SH-SY5Y (cell line): ENCODE data around the gene TSSC4.

ENCODE experiments used
- GATA2 ChIP-seq: IDR thresholded peaks from 2 replicates; pipeline ENCODE4 v1.6.1; 2011; ENCODE audit warnings: mild to moderate bottlenecking, low read depth, low read length
- GATA3 ChIP-seq: IDR thresholded peaks from 2 replicates; pipeline ENCODE4 v1.6.1; 2011; ENCODE audit warnings: low read depth, mild to moderate bottlenecking, low read length, moderate library complexity

GRCh38 chr11:2369896-2370295, 30.7 kb upstream of the TSSC4 start:
- TF ChIP-seq GATA2, result no peak
- TF ChIP-seq GATA3, result no peak
